Activated CD8-positive, alpha-beta memory T cell treated with anti-CD3 and anti-CD28 coated beads for 24 hours (primary cell): ENCODE measurements around the gene B3GLCT.
"Not testable (repeated sequence)": the region's sequence is repeated elsewhere in the genome, so short reads cannot be mapped to it uniquely, and the experiment has no call there.

Experiments
- DNase-seq: peaks from one replicate; pipeline ENCODE4 v3.0.0-alpha.2; 2020

The B3GLCT gene

GRCh38 chr13:31184981-31185645 lies 14.7 kb upstream of the B3GLCT start:
- no peak for DNase-seq

GRCh38 chr13:31191748-31192147 lies 8.0 kb upstream of the B3GLCT start:
- no peak for DNase-seq

DNA sequence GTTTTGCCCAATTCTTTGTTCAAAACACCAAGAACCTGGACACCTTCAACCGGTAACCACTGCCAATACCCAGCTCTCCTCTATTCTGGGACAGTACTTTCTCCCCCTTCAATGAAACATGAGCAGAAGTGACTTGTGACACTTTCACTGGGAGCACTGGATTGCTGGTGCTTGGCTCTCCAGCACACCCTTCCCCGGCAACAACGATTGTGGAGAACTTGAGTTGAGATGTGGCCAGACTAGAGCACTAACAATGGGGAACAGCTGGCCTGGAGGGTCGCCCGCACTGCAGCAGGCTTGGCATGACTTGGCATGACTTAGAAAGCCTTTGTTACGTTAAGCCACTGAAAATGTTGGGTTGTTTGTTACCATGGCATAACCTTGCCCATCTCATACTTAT lies 7.5 kb upstream of the B3GLCT start:
- no peak for DNase-seq

DNA sequence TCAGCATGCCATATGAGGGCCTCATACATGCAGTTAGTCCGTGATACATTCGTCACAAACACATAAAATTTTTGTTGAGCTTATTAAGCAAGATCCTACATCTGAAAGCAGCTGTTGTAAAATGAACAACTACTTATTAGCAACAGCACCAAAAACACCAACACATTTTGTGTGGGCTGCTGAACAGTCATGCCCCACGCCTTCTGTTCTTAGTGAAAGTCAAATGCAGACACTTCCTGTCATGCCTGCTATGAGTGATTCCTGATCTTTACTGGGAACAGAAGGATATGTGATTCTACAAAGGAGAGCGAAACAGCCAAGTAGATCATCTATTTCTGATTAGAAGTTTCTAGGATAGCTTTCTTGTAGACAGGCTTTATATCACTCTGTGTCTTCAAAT lies 4.2 kb upstream of the B3GLCT start:
- no peak for DNase-seq

DNA sequence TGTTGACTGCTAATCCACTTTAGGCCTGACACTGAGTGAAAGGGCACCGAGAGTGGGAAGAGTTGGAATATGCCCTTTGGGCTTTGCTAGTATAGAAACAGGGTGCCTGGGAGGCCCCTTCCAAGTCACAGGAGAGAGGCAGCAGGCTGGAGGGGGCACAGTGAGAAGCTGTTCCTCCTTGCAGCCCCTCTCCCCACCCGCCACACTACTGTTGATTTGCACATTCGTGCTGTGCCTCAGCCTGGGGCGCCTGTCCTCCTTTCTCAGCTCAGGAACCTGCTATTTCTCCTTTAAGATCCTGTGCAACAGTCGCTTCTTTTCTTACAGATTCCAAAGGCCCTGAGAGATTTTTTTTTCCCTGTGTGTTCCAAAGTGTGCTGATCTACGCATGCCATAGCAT lies 2.8 kb upstream of the B3GLCT start:
- DNase-seq, result no peak

GRCh38 chr13:31198519-31198918 lies 1.3 kb upstream of the B3GLCT start:
- DNase-seq, result no peak

DNA sequence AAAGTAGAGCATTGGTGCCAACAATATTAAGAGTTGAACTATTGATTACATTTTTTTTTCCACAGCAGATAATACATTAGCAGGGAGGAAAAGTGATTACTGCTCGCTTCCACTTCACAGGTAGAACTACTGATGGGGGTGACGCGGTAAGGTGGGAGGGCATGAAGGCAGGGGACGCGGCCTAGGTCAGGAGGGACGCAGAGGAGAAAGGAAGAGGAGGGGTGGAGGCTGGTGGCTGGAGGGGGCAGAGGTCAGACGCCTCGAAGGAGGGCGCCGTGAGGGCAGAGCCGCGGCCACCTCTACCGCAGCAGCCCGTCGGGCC lies 287 bp upstream of the B3GLCT start:
- no peak for DNase-seq

DNA sequence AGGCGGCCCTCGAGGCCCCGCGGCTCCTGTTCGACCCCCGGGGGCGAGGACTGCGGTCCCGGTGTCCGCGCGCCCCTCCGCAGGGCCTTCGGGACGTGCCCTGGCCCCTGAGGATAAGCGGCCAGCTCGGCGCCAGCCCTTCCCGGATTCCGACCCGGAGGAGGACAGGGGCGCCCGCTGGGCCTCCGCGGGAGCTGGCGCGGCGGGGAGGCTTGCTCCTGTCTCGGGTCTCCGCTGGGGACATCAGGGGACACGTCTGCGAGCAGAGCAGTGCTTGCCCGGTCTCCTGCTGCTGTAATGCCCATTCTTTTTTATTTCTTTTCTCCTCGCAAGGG lies 829 bp downstream of the B3GLCT start:
- DNase-seq, result no peak

- no peak for DNase-seq
Measured at GRCh38 chr13:31201341-31202031, 1.7 kb downstream of the B3GLCT start.

DNA sequence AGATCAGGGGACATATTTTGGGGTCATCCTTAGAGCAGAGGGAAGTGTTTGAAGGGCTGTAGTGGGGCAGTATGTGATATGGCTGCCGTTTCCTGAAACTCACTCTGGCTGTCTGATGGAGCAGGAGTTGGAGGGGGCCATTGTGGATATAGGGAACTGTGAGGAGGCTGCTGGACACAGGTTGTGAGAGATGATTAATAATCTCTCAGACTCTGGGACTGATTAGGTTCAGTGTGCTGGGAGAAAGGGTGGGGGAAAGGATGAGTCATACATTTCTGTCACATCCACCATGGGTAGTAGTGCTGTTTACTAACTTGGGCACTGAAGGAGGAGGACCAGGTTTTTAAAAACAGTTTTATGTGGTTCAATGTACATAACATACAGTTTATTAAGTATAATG lies 4.8 kb downstream of the B3GLCT start:
- DNase-seq, result no peak

- DNase-seq, result no peak
Measured at GRCh38 chr13:31207661-31208552, 8.1 kb downstream of the B3GLCT start.

DNA sequence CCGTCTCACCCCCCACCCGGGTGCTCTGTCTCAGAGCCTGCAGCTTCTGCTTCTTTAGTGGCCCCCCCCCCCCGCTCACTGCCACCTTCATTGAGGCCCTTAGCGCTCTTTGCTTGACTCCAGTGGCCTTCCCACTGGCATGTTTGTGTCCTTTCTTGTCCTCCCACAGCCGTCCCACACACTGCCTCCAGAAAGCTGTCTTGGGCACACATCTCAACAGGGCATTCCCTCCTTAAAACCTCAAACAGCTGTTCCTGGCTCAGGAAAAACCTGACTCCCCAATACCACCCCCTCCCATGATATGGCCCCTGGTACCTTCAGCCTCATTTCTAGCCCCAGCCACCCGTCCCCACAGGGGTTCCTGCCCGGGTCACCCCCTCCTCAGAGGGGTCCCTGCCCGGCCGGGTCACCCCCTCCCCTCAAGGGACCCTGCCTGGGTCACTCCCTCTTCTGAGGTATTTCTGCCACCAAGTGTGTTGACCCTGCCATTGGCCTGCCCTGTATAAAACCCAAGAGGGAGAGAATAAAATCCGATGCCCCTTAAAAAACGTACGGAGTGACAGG lies 8.9 kb downstream of the B3GLCT start:
- no peak for DNase-seq

- DNase-seq, result no peak
Measured at GRCh38 chr13:31209172-31209840, 9.5 kb downstream of the B3GLCT start.

DNA sequence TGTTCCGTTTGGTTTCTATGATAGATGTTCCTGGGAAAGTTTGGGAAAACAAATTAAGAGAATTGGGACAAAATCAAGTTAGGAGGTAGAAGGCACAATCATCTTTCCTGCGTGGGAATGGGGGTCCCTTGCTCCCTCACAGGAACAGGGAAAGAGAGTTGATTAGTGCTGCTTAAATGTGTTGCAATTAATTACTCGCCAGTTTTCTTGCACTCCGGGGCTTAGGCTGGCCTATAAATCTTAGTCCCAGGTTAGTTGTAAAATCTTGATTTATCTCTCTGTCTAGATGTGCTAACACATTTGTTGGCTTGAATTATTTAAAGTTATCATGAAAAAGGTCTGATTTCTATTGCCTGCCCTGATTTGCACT lies 10.1 kb downstream of the B3GLCT start:
- no peak for DNase-seq

DNA sequence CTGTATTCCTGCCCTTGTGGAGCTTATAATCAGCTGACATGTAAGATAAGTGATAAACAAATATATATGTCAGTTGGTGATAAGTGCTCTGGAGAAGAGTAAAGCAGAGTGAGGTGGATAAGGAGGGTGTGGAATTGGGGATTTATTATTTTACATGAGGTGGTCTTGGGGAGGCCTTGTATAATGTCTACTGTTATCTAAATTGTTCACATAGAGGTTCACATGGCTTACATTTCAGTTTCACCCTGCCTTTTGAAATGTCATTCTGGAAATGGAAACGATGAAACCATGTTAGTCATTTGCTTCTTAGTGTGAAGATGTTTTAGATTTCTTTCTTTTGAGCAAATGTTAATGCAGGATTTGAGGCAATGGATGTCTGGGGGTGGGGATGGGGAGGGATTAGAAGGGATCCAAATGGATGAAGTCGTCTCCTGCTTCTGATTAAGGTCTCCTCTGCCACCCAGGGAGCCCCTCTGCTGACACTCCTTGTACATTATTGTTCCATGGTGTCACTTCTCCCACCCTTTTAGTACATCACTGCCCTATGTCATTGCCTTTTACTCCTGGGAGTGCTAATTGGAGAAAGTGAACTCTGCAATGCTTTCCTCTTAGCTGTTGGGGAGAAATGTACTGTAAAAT lies 14.0 kb downstream of the B3GLCT start:
- no peak for DNase-seq

- no peak for DNase-seq
Measured at GRCh38 chr13:31214435-31214834, 14.7 kb downstream of the B3GLCT start.

GRCh38 chr13:31216916-31217315 lies 17.1 kb downstream of the B3GLCT start:
- DNase-seq, result not testable (repeated sequence)

DNA sequence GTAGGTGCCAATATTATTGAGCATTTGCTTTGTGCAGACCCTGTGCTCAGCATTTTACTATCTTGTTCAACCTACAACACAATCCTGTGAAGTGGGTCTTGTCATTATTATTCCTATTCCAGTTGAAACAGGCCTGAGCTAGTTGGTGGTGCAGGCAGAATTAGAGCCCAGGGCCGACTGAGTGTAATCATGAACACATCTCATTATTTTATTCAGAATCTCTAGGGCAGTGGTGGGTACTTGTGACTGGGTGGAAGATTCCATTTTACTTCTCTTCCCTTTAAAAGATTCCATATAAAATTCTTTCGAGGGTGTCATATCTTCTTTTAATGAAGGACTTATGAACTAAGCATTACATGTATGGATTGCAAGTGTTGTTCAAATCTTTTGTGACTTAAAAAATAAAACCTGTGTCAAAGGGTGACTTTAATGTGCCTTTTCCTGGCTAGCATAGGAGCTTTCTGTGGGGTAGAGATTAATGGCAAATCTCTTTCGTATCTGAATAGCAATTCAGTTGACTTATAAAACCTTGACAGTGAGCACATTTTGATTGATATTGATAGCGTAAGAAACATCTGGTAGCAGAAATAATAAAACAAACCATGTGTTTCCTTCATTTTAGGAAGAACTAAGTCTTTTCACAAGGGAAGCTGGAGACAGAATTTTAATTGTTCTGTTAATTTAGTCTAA lies 20.3 kb downstream of the B3GLCT start:
- no peak for DNase-seq

GRCh38 chr13:31221057-31221456 lies 21.3 kb downstream of the B3GLCT start:
- DNase-seq, result no peak

GRCh38 chr13:31223215-31223614 lies 23.4 kb downstream of the B3GLCT start:
- no peak for DNase-seq

DNA sequence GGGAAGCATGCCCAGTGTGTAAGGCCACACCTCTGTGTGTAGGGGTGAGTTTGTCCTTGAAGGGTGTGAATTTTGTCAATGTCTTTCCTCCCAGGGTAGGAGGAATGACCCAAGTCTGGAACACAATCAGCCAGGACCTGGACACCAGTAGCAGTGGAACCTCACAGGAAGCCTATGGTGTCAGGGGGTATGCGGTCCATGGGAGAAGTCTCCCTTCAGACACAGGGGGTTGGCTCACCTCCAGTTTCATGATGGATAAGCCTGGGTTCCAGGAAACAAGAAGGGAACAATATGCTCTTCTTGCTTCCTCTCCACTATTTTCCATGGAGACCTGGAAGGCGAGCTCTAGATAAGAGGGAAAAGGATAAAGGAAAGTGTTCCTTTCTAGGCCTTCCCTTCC lies 23.9 kb downstream of the B3GLCT start:
- DNase-seq, result no peak

DNA sequence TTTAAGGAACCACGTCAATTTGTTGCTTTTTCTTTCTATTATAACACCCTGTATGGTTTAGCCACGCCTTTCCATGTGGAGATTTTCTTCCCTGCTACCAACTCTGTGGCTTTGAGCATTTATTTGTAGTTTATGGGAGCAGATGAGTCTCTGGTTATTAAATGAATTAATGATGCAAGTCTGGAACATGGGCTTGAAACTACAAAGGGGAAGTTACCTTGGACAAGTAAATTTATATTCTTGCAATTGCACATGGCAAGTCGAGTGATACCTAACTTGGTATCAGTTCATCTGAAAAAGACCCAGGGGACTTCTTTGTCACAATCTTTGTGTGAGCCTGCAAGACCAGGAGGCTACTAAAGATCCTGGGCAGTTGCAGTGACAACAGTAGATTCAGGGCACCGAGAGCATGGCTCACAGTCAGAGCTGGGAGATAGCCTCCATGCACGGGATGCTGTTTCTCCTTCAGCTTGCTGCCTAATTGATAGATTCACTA lies 24.4 kb downstream of the B3GLCT start:
- DNase-seq, result no peak
